Measurements from ENCODE around the gene CORO6.
"Not testable (repeated sequence)": the region's sequence is repeated elsewhere in the genome, so short reads cannot be mapped to it uniquely, and the experiment has no call there.

DNA sequence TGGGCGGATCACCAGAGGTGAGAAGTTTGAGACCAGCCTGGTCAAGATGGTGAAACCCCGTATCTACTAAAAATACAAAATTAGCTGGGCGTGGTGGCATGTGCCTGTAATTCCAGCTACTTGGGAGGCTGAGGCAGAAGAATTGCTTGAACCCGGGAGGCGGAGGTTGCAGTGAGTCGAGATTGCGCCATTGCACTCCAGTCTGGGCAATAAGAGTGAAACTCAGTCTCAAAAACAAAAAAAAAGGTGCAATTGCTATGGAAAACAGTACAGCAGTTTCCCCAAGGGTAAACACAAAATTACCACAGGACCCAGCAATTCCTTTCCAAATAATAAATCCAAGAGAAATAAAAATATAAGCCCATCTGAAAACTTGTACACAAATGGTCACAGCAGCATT is 29.2 kb upstream of the CORO6 start:
- not testable (repeated sequence) for TF ChIP-seq POLR2A, POLR2AphosphoS5 (IDR thresholded peaks at IDR 0.05; ENCODE audit: low read depth, low read length)
